HepG2 (cell line): ENCODE measurements around the gene ABCC10. TPM values are rescaled to one million over a fixed set of nuclear protein-coding genes. Genes with fewer than 3 reads are reported as not detected.

Experiments
- ARNT2 ChIP-seq: sonication (generic); formaldehyde crosslinking; IDR thresholded peaks from 2 replicates; pipeline ENCODE4 v1.8.0; 2022; ENCODE audit warnings: mild to moderate bottlenecking, low read depth, missing genetic modification reagents, moderate library complexity
- EED ChIP-seq: sonication (generic); formaldehyde crosslinking; IDR thresholded peaks from 2 replicates; pipeline ENCODE4 v1.5.0; 2020; ENCODE audit warnings: mild to moderate bottlenecking, missing genetic modification reagents
- ELF4 ChIP-seq: sonication (generic); formaldehyde crosslinking; IDR thresholded peaks from 2 replicates; pipeline ENCODE4 v1.5.0; 2020; ENCODE audit warnings: missing genetic modification reagents, mild to moderate bottlenecking, moderate library complexity, borderline replicate concordance
- HIC2 ChIP-seq: sonication (generic); formaldehyde crosslinking; IDR thresholded peaks from 2 replicates; pipeline ENCODE4 v1.9.0; 2022; ENCODE audit warnings: low read depth, missing genetic modification reagents
- POLR2G ChIP-seq: fragments of 200-400 bp; formaldehyde crosslinking; IDR thresholded peaks from 2 replicates; pipeline ENCODE4 v1.6.1; 2018; ENCODE audit warnings: mild to moderate bottlenecking, low read depth, low read length, moderate library complexity
- ZMYM3 ChIP-seq: sonication (generic); formaldehyde crosslinking; IDR thresholded peaks from 2 replicates; pipeline ENCODE4 v1.5.1; 2020; ENCODE audit warnings: mild to moderate bottlenecking, missing genetic modification reagents
- ZNF235 ChIP-seq: sonication (generic); formaldehyde crosslinking; IDR thresholded peaks from 2 replicates; pipeline ENCODE4 v1.8.1; 2023; ENCODE audit warnings: mild to moderate bottlenecking, missing genetic modification reagents, borderline replicate concordance
- ZNF572 ChIP-seq: sonication (generic); formaldehyde crosslinking; IDR thresholded peaks from 2 replicates; pipeline ENCODE4 v1.5.1; 2020; ENCODE audit warnings: mild to moderate bottlenecking, missing genetic modification reagents
- ZNF678 ChIP-seq: sonication (generic); formaldehyde crosslinking; IDR thresholded peaks from 2 replicates; pipeline ENCODE4 v1.4.0; 2020; ENCODE audit warnings: mild to moderate bottlenecking, missing genetic modification reagents
- ZNF788 ChIP-seq: sonication (generic); formaldehyde crosslinking; IDR thresholded peaks from 2 replicates; pipeline ENCODE4 v1.5.0; 2020; ENCODE audit warnings: mild to moderate bottlenecking, missing genetic modification reagents, borderline replicate concordance
- ZNF800 ChIP-seq: sonication (generic); formaldehyde crosslinking; IDR thresholded peaks from 2 replicates; pipeline ENCODE4 v1.4.0; 2020; ENCODE audit warnings: missing genetic modification reagents
- polyA plus RNA-seq, 8 experiments: library from polyadenylated mRNA; depleted of rRNA in 3 of 8; stranded (reverse) in 7 of 8; unstranded in 1 of 8; fragments of >200 nt; fragmentation: Illumina TruSeq in 4 of 8; extraction: Trizol in 4 of 8; gene quantifications; 2 replicates each; pipeline versions ENCODE4 v1.2.1 to v1.2.3, GENCODE V29; 2011 to 2016; ENCODE audit warnings: low read depth in 4 of 8, missing spikeins in 1 of 8, mixed read lengths in 1 of 8; ENCODE audit not compliant: insufficient read depth in 1 of 8
- total RNA-seq, 5 experiments: library from RNA; depleted of rRNA; stranded (reverse); fragments of >200 nt; fragmentation: Illumina TruSeq; extraction: Trizol; gene quantifications; 2 replicates each; pipeline ENCODE4 v1.2.3, GENCODE V29; 2016; ENCODE audit warnings: low read depth in 1 of 5
- TF ChIP-seq, protein P1 (sequence below): sonication (generic); formaldehyde crosslinking; IDR thresholded peaks from 2 replicates; pipeline ENCODE4 v1.4.0; 2020; ENCODE audit warnings: missing genetic modification reagents
- TF ChIP-seq, protein P2 (sequence below): sonication (generic); formaldehyde crosslinking; IDR thresholded peaks from 2 replicates; pipeline ENCODE4 v1.5.1; 2020; ENCODE audit warnings: mild to moderate bottlenecking, missing genetic modification reagents, borderline replicate concordance
- TF ChIP-seq, protein P3 (sequence below): sonication (generic); formaldehyde crosslinking; conservative IDR thresholded peaks from 2 replicates; pipeline ENCODE4 v1.8.0; 2022; ENCODE audit warnings: missing genetic modification reagents

ABCC10 gene
- total and polyA plus RNA-seq, 2 of the 13 experiments (the other 11 are each of a cell fraction or from before 2014, with no cell fraction given): 16.0 to 24.3 TPM

DNA sequence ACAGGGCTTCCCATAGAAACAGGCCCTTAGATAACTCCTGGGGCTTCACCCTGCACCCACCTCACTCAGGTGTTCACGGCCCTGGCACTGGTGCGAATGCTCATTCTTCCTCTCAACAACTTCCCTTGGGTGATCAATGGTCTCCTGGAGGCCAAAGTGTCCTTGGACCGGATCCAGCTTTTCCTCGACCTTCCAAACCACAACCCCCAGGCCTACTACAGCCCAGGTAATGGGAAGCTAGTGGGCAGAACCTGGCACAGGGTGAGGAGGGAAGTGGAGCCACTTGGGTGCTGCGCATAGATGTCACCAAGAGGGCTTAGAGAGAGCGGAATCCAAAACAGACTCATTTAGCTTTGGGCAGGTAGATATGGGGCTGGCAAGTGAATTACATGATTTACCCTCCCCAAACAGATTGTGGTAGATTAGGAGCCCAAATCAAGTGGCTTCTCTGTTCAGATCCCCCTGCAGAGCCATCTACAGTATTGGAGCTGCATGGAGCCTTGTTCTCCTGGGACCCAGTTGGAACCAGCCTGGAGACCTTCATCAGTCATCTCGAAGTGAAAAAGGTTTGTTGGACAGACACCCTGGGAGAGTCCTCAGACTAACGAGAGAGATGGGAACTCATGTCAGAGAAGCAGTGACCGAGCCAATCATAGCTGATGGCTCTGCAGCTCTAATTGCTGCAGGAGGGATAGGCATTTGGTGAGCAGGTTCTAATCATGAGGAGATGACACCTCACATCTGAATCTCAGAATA is 8.5 kb downstream of the ABCC10 start (continued):
- TF ChIP-seq ZNF800: no peak
- TF ChIP-seq ZNF235 (CRISPR knock-in tag): peak; percentile 76; the same call in 1 of the 2 replicates
- TF ChIP-seq ZNF788 (CRISPR knock-in tag): 0 out of 2 replicates have a peak, but pooled peaks have one; percentile 24
- 0 out of 2 replicates have a peak, but pooled peaks have one; percentile 1 for TF ChIP-seq ARNT2
- TF ChIP-seq ZMYM3 (CRISPR knock-in tag): no peak
- TF ChIP-seq POLR2G: peak; percentile 22; the same call in 1 of the 2 replicates
- no peak for TF ChIP-seq EED
- TF ChIP-seq, protein P1, sequence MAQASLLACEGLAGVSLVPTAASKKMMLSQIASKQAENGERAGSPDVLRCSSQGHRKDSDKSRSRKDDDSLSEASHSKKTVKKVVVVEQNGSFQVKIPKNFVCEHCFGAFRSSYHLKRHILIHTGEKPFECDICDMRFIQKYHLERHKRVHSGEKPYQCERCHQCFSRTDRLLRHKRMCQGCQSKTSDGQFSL (CRISPR knock-in tag): no peak
- TF ChIP-seq ELF4 (CRISPR knock-in tag): no peak
- TF ChIP-seq ZNF572 (CRISPR knock-in tag): 0 out of 2 replicates have a peak, but pooled peaks have one; percentile 36
- no peak for TF ChIP-seq HIC2 (CRISPR knock-in tag)
- TF ChIP-seq, protein P2, sequence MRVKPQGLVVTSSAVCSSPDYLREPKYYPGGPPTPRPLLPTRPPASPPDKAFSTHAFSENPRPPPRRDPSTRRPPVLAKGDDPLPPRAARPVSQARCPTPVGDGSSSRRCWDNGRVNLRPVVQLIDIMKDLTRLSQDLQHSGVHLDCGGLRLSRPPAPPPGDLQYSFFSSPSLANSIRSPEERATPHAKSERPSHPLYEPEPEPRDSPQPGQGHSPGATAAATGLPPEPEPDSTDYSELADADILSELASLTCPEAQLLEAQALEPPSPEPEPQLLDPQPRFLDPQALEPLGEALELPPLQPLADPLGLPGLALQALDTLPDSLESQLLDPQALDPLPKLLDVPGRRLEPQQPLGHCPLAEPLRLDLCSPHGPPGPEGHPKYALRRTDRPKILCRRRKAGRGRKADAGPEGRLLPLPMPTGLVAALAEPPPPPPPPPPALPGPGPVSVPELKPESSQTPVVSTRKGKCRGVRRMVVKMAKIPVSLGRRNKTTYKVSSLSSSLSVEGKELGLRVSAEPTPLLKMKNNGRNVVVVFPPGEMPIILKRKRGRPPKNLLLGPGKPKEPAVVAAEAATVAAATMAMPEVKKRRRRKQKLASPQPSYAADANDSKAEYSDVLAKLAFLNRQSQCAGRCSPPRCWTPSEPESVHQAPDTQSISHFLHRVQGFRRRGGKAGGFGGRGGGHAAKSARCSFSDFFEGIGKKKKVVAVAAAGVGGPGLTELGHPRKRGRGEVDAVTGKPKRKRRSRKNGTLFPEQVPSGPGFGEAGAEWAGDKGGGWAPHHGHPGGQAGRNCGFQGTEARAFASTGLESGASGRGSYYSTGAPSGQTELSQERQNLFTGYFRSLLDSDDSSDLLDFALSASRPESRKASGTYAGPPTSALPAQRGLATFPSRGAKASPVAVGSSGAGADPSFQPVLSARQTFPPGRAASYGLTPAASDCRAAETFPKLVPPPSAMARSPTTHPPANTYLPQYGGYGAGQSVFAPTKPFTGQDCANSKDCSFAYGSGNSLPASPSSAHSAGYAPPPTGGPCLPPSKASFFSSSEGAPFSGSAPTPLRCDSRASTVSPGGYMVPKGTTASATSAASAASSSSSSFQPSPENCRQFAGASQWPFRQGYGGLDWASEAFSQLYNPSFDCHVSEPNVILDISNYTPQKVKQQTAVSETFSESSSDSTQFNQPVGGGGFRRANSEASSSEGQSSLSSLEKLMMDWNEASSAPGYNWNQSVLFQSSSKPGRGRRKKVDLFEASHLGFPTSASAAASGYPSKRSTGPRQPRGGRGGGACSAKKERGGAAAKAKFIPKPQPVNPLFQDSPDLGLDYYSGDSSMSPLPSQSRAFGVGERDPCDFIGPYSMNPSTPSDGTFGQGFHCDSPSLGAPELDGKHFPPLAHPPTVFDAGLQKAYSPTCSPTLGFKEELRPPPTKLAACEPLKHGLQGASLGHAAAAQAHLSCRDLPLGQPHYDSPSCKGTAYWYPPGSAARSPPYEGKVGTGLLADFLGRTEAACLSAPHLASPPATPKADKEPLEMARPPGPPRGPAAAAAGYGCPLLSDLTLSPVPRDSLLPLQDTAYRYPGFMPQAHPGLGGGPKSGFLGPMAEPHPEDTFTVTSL (CRISPR knock-in tag): no peak
- no peak for TF ChIP-seq ZNF678 (CRISPR knock-in tag)
- TF ChIP-seq, protein P3, sequence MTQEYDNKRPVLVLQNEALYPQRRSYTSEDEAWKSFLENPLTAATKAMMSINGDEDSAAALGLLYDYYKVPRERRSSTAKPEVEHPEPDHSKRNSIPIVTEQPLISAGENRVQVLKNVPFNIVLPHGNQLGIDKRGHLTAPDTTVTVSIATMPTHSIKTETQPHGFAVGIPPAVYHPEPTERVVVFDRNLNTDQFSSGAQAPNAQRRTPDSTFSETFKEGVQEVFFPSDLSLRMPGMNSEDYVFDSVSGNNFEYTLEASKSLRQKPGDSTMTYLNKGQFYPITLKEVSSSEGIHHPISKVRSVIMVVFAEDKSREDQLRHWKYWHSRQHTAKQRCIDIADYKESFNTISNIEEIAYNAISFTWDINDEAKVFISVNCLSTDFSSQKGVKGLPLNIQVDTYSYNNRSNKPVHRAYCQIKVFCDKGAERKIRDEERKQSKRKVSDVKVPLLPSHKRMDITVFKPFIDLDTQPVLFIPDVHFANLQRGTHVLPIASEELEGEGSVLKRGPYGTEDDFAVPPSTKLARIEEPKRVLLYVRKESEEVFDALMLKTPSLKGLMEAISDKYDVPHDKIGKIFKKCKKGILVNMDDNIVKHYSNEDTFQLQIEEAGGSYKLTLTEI (CRISPR knock-in tag): no peak
